Osteoblast (primary cell): Measurements from ENCODE around the gene KCNIP3. TPM values are rescaled to one million over a fixed set of nuclear protein-coding genes. Genes with fewer than 3 reads are reported as not detected.
"Not testable (repeated sequence)": the region's sequence is repeated elsewhere in the genome, so short reads cannot be mapped to it uniquely, and the experiment has no call there.

ENCODE experiments used
- DNase-seq: peaks from one replicate; pipeline ENCODE4 v3.0.0; 2011; ENCODE audit warnings: low spot score, mixed read lengths; ENCODE audit not compliant: insufficient read length; ENCODE audit errors: missing footprints
- H2AFZ ChIP-seq: 2 replicates; pipeline ENCODE4 v1.6.0; 2011; ENCODE audit warnings: mild to moderate bottlenecking, low read length
- H3K27ac ChIP-seq: 2 replicates; pipeline ENCODE4 v1.5.1; 2011; ENCODE audit warnings: mild to moderate bottlenecking, low read depth, low read length, moderate library complexity
- H3K27me3 ChIP-seq: 2 replicates; pipeline ENCODE4 v1.6.0; 2012; ENCODE audit warnings: mild to moderate bottlenecking, control low read depth, inconsistent platforms, low read length, moderate library complexity; ENCODE audit not compliant: insufficient read depth
- H3K36me3 ChIP-seq: 2 replicates; pipeline ENCODE4 v1.5.1; 2011; ENCODE audit warnings: mild to moderate bottlenecking, low read length, control low read depth, moderate library complexity; ENCODE audit not compliant: insufficient read depth
- H3K4me1 ChIP-seq: 2 replicates; pipeline ENCODE4 v1.5.1; 2011; ENCODE audit warnings: mild to moderate bottlenecking, low read length, control low read depth, moderate library complexity; ENCODE audit not compliant: insufficient read depth
- H3K4me2 ChIP-seq: 2 replicates; pipeline ENCODE4 v1.6.0; 2011; ENCODE audit warnings: mild to moderate bottlenecking, low read length; ENCODE audit not compliant: insufficient read depth
- H3K4me3 ChIP-seq: fragments of 200-600 bp; sonication (generic); 3 replicates; pipeline ENCODE4 v1.5.1; 2012; ENCODE audit warnings: mild to moderate bottlenecking, low read length, inconsistent platforms; ENCODE audit not compliant: insufficient read depth
- H3K79me2 ChIP-seq: 2 replicates; pipeline ENCODE4 v1.6.0; 2012; ENCODE audit warnings: mild to moderate bottlenecking, low read length, control low read depth, inconsistent platforms; ENCODE audit not compliant: insufficient read depth
- H3K9me3 ChIP-seq: 2 replicates; pipeline ENCODE4 v1.5.1; 2011; ENCODE audit warnings: low read depth, low read length, control low read depth
- H4K20me1 ChIP-seq: 2 replicates; pipeline ENCODE4 v1.6.0; 2012; ENCODE audit warnings: mild to moderate bottlenecking, low read length, control low read depth; ENCODE audit not compliant: insufficient read depth
- total RNA-seq: library from RNA; depleted of rRNA; stranded (reverse); fragments of >200 nt; gene quantifications from 2 replicates; pipeline ENCODE4 v1.2.3, GENCODE V29; 2012

Gene KCNIP3
- total RNA-seq, 1 donor, result under 0.01 TPM

DNA sequence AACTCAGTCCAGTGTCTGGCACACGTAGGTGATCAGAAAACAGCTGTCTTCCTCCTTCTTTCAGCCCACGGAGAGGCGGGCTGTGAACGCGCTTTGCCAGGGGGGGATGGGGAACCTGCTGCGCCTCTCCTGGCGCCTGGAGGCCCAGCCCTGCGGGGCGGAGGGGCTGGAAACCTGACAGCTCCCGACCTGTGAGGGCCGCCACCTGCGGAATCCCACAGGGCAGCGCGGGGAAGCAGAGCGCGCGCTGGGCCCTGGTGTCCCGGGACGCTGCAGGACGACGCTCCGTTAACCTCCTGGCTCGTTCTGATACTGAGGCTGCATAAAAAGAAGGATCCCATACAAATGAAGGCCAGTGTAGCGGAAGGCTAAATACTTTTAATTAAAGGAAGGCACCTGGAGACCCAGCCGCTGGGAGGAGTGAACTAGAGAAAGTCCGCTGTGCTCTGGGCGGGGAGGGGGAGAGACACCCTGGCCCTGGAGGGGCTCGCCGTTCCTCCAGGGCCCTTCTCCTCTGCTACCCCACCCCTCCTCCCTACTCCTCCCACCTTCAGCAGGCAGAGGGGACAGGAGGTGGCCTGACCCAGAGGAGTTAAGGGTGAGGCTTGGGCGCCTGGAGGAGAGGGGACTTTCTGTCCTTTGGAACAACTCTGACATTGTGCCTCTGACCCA is 130.2 kb downstream of the KCNIP3 start:
- DNase-seq, H3K4me1 ChIP-seq, H4K20me1 ChIP-seq, H2AFZ ChIP-seq, H3K27me3 ChIP-seq, H3K4me2 ChIP-seq, H3K9me3 ChIP-seq, H3K27ac ChIP-seq, H3K36me3 ChIP-seq, H3K4me3 ChIP-seq, H3K79me2 ChIP-seq: not testable (repeated sequence)

DNA sequence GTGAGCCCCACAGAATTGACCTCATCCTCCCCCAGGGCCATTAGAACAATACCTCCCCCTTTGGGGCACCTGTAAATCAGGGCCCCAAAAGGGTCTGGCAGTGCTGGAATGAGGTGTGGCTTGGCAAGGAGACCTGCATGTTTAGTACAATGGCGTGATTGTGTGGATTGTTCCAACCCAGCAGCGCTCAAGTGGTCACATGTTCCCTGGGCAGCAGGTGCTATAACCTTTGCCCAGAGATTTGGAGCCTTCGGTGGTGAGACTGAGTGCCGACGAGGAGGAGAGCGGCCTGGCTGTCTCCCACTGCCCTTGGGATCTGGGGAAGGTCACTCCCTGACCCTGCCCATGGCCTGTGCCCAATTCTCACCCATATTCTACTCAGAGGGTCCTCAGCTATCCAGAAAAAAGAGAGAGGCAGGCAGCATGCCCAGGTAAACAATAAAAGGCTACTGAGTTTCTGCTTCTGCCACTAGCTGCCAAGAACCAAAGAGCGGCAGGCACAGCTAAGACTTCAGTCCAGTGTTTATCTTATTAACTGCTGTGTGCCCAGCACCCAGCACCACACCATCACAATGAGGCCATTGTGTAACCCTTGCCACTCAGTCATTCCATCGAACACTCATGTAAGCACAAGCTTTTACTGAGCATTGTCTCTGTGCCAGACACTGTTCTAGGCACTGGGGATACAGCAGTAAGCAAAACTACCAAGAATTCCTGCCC is 132.8 kb downstream of the KCNIP3 start:
- H3K4me1 ChIP-seq, result not testable (repeated sequence)

DNA sequence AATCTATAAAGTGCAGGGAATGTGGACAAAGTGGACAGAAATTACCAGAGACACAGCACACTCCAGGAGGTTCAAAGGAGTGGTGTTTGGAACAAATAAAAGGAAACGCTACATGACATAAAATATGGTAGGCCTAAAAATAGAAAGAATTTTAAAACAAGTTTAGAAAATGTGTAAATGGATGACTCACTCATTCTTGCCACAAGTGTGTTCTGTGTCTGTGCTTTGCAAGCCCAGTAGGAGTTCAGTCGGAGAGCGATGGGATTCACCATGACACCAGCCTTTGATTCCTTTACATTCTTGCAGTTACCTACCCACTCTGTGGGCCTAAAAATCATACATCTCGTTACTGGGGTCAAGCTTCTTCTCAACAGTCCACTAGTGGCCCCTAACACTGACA is 136.2 kb downstream of the KCNIP3 start:
- H3K4me1 ChIP-seq, DNase-seq, H3K4me3 ChIP-seq, H2AFZ ChIP-seq, H3K27ac ChIP-seq, H4K20me1 ChIP-seq, H3K9me3 ChIP-seq, H3K27me3 ChIP-seq, H3K79me2 ChIP-seq, H3K36me3 ChIP-seq, H3K4me2 ChIP-seq: not testable (repeated sequence)

More for the DNA sequence above, 132.8 kb downstream of the KCNIP3 start:
- not testable (repeated sequence) for H4K20me1 ChIP-seq, H2AFZ ChIP-seq, H3K4me2 ChIP-seq, H3K9me3 ChIP-seq, H3K27me3 ChIP-seq, H3K36me3 ChIP-seq, DNase-seq, H3K4me3 ChIP-seq, H3K27ac ChIP-seq, H3K79me2 ChIP-seq

DNA sequence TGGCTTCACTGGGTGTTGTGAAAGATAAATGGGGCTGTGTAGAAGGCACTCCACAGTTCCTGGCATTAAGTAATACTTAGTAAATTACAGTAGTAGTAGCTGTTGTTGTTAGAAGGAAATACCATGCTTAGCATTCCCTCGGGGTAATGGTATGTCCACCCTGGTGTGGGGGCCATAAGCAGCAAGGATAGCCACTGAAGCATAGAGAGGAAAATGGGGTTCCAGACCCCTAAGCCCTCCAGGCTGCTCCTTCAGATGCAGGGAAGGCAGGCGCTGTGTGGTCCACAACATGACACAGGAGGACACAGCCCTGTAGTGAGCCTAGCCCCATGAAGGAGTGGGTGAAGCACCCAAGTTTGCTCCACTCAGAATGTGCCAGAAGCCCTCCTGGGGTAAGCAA is 136.8 kb downstream of the KCNIP3 start:
- not testable (repeated sequence) for H3K4me3 ChIP-seq, H3K4me1 ChIP-seq, H3K79me2 ChIP-seq, DNase-seq, H2AFZ ChIP-seq, H3K9me3 ChIP-seq, H3K4me2 ChIP-seq, H3K36me3 ChIP-seq, H3K27me3 ChIP-seq, H4K20me1 ChIP-seq
- peak overlapping the region; percentile 32 for H3K27ac ChIP-seq

DNA sequence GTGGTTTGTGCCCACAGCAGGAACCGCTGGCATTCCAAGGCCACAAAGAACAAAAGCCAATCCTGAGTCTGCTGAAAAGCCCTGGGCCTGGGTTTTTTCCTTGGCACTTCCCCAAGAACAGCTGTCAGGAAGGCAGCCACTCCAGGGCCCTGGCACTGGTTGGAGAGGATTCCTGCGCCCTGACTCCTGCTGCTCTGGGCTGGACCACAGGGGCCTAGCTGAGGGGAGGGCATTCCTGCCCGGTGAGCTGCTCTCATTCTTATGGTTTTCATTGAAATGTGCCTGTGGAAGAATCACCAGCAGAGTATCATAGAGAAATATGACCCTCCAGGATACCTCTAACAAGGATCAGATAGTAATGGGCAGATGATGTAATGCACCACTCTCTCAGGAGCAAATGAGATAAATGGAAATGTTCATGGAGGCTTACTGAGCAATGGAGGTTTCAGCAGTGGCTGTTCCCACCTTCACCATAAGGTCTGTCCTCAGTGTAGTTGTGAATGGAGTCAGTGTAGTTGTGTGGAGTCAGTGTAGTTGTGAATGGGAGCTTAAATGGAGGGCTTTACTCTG is 137.4 kb downstream of the KCNIP3 start:
- DNase-seq, H3K27ac ChIP-seq, H3K9me3 ChIP-seq, H3K4me1 ChIP-seq, H3K4me3 ChIP-seq, H3K36me3 ChIP-seq, H2AFZ ChIP-seq, H3K4me2 ChIP-seq, H4K20me1 ChIP-seq, H3K27me3 ChIP-seq, H3K79me2 ChIP-seq: not testable (repeated sequence)

DNA sequence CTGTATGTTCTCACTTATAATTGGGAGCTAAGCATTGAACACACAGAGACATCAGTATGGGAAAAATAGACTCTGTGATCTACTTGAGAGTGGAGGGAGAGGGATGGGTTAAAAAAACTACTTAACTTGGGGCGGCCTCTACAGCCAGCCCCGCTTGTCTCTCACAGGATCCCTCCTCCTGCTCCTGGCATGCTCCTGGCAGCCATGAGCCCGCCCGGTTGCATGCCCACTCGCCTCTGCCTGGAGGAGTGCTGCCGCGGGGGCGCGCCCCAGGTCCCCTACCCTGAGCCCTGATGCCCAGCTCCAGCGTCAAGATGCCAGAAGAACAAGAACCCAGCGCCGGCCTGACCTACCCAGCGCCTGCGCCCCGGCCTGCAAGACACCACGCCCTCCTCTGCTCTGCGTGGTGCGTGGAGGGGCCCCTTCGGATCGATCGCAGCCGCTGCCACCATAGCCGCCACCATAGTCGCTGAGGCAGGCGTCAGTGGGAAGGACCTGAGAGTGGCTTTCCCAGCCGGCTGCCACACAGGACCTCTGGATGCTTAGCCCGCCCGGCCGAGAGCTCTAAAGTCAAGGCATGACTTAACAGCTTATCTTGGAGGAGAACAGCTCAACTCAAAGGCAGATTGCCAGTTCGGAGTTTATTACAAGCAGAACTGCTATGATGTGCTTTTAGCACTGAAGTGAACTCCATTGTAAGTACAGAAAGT is 138.2 kb downstream of the KCNIP3 start:
- not testable (repeated sequence) for H3K4me1 ChIP-seq, H3K36me3 ChIP-seq, H3K9me3 ChIP-seq, H3K27me3 ChIP-seq, H3K79me2 ChIP-seq, H3K27ac ChIP-seq, DNase-seq, H3K4me2 ChIP-seq, H3K4me3 ChIP-seq, H4K20me1 ChIP-seq, H2AFZ ChIP-seq

Other genes with a start within 250 kb of the KCNIP3 start
- 27.1 and 29.2 TPM in 2 replicates for gene MRPS5, start 175.5 kb upstream of the KCNIP3 start, total RNA-seq
- gene ZNF514, start 137.5 kb upstream of the KCNIP3 start, total RNA-seq, result 14.5 and 15.6 TPM in 2 replicates
- 10.9 TPM in 2 replicates for gene ZNF2, start 131.5 kb upstream of the KCNIP3 start, total RNA-seq
- 6.2 and 6.5 TPM in 2 replicates for gene ZNF892, start 89.8 kb upstream of the KCNIP3 start, total RNA-seq
- 0.29 and 0.36 TPM in 2 replicates for gene PROM2, start 22.9 kb upstream of the KCNIP3 start, total RNA-seq
- 19.7 and 21.4 TPM in 2 replicates for gene FAHD2A, start 105.4 kb downstream of the KCNIP3 start, total RNA-seq
- 0.36 TPM in 1 of 2 replicates, not detected in the other for gene TRIM43B, start 187.4 kb downstream of the KCNIP3 start, total RNA-seq